AG09309 (cell line): ENCODE measurements around the gene MYPN.

Source experiments
- DNase-seq: peaks from one replicate; pipeline ENCODE4 v3.0.0-alpha.2; 2010; ENCODE audit warnings: low read depth
- H3K4me3 ChIP-seq: 2 replicates; pipeline ENCODE4 v1.5.1; 2011; ENCODE audit warnings: mild to moderate bottlenecking, low read depth, low read length, moderate library complexity; ENCODE audit not compliant: control insufficient read depth
- CTCF ChIP-seq: IDR thresholded peaks from 2 replicates; pipeline ENCODE4 v1.5.1; 2011; ENCODE audit warnings: mild to moderate bottlenecking, low read depth, low read length, inconsistent platforms; ENCODE audit not compliant: insufficient read depth, control insufficient read depth; ENCODE audit errors: missing control alignments

The MYPN gene

GRCh38 chr10:68109331-68109730, at the start of gene MYPN:
Gene MYPN (plus strand): TSS chr10:68109488. CDS start chr10:68121439, 11,951 bp downstream.
- no peak for TF ChIP-seq CTCF
- DNase-seq, result no peak
- H3K4me3 ChIP-seq, result no peak within 1 kb of the TSS

GRCh38 chr10:68067029-68067428, 42.3 kb upstream of the MYPN start:
- no peak overlapping the region for H3K4me3 ChIP-seq
- TF ChIP-seq CTCF, result no peak
- no peak for DNase-seq

- DNase-seq, result no peak
- TF ChIP-seq CTCF, result no peak
- H3K4me3 ChIP-seq, result no peak overlapping the region
Observed at GRCh38 chr10:68067508-68067907, 41.8 kb upstream of the MYPN start.

DNA sequence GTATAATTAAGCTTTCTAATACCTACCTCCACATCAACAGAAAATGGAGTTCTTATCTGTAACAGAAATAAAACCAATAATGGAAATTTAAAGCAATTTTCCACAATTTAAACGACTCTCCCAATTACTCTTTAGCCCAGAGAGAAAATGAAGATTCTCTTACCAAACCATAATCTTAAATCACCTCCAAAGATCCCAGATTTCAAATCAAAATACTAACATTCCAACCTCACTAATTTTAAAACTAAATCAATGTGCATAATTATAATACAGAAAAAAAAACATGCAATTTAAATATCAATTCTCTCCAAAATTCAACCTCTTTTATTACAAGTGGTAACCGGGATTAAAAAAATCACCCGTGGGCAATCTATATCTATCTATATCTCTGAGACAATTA, 35.7 kb upstream of the MYPN start:
- peak overlapping the region; percentile 72 for H3K4me3 ChIP-seq
- TF ChIP-seq CTCF, result no peak
- no peak for DNase-seq

DNA sequence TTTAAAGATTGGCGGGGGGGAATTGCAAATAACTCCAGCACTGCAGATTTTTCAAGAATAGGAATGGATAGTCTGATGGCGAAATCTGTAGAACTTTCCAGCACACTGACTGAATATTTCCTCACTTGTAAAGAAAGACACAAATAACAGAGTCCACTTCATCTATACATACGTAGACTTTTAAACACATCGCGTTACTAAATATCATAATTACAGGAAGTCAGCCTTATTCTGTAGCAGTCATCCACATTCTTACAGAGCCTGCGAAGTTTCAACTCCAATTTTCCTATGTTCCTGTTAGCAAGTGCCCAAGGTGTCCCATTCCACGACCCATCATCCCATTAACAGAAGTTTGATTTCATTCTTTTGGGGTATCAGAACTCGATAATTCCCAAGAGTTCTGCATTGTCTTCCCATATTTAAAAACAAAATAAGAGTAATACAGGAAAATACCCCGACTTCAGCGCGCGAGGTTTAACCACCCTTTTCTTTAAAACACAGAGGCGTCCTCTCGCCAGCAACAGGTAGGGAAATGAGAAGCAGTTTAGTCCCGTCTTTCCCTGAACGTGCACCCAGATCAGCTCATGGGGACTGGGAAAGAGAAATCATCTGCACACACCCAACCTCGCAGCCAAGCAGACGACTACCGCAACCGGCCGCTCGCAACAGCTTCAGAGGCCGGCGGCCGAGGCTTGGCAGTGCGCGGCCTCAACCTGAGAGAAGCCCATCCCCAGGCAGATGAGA, 35.1 kb upstream of the MYPN start:
- DNase-seq, result no peak
- no peak for TF ChIP-seq CTCF

GRCh38 chr10:68074775-68075549, 34.3 kb upstream of the MYPN start, which contains the start of gene HERC4:
Gene HERC4 (minus strand): TSS chr10:68075283. CDS start chr10:68073108, 2,175 bp downstream.
- no peak for TF ChIP-seq CTCF
- H3K4me3 ChIP-seq, result peak within 1 kb of the TSS; percentile 72
- peak; percentile 77 for DNase-seq

More for the DNA sequence above, 35.1 kb upstream of the MYPN start:
- H3K4me3 ChIP-seq, result peak overlapping the region; percentile 72
